ENCODE data around the gene RAB3B.

The RAB3B gene

GRCh38 chr1:51937112-51937511 lies 53.4 kb downstream of the RAB3B start:
- TF ChIP-seq CTCF (conservative IDR thresholded peaks at IDR 0.05): no peak
- no peak overlapping the region for H3K27ac ChIP-seq

- H3K27ac ChIP-seq: no peak overlapping the region
- TF ChIP-seq CTCF (conservative IDR thresholded peaks at IDR 0.05): no peak
Measured at GRCh38 chr1:51936531-51936930, 54.0 kb downstream of the RAB3B start.

GRCh38 chr1:51933344-51933743 lies 57.2 kb downstream of the RAB3B start:
- TF ChIP-seq CTCF (conservative IDR thresholded peaks at IDR 0.05): no peak
- no peak overlapping the region for H3K27ac ChIP-seq

- TF ChIP-seq CTCF (conservative IDR thresholded peaks at IDR 0.05): no peak
- H3K27ac ChIP-seq: no peak overlapping the region
Measured at GRCh38 chr1:51930329-51930728, 60.2 kb downstream of the RAB3B start.

GRCh38 chr1:51928896-51929295 lies 61.6 kb downstream of the RAB3B start:
- no peak for TF ChIP-seq CTCF (conservative IDR thresholded peaks at IDR 0.05)
- no peak overlapping the region for H3K27ac ChIP-seq

- no peak overlapping the region for H3K27ac ChIP-seq
- no peak for TF ChIP-seq CTCF (conservative IDR thresholded peaks at IDR 0.05)
Measured at GRCh38 chr1:51927029-51927428, 63.5 kb downstream of the RAB3B start.

GRCh38 chr1:51926171-51926812 lies 64.2 kb downstream of the RAB3B start:
- no peak overlapping the region for H3K27ac ChIP-seq
- no peak for TF ChIP-seq CTCF (conservative IDR thresholded peaks at IDR 0.05)

All from VCaP (cell line).